KMS-11 (cell line): Measurements from ENCODE around the gene DHX34.

Experiments
- H2AFZ ChIP-seq: fragments of 200-600 bp; sonication (generic); 2 replicates; pipeline ENCODE4 v1.6.1; 2016; ENCODE audit warnings: antibody characterized with exemption, mixed run types, low read depth
- H3K27ac ChIP-seq: fragments of 200-600 bp; sonication (generic); 2 replicates; pipeline ENCODE4 v1.6.1; 2016; ENCODE audit warnings: mild to moderate bottlenecking, mixed run types
- H3K27me3 ChIP-seq: fragments of 200-600 bp; sonication (generic); 2 replicates; pipeline ENCODE4 v1.6.1; 2017; ENCODE audit warnings: mild to moderate bottlenecking, low read depth, mixed run types, moderate library complexity; ENCODE audit not compliant: insufficient read depth
- H3K36me3 ChIP-seq: fragments of 200-600 bp; sonication (generic); 2 replicates; pipeline ENCODE4 v1.6.1; 2017; ENCODE audit warnings: mild to moderate bottlenecking, mixed run types; ENCODE audit not compliant: insufficient read depth
- H3K4me1 ChIP-seq: fragments of 200-600 bp; sonication (generic); 2 replicates; pipeline ENCODE4 v1.6.1; 2016; ENCODE audit warnings: mild to moderate bottlenecking, low read depth, mixed run types; ENCODE audit not compliant: poor library complexity, severe bottlenecking
- H3K4me2 ChIP-seq: fragments of 200-600 bp; sonication (generic); 2 replicates; pipeline ENCODE4 v1.7.0; 2016; ENCODE audit warnings: mild to moderate bottlenecking, mixed run types
- H3K4me3 ChIP-seq: fragments of 200-600 bp; sonication (generic); IDR thresholded peaks from 2 replicates; pipeline ENCODE4 v1.6.1; 2017; ENCODE audit warnings: low read depth, low read length, mixed read lengths; ENCODE audit not compliant: insufficient read depth
- H3K79me2 ChIP-seq: fragments of 200-600 bp; sonication (generic); 2 replicates; pipeline ENCODE4 v1.6.1; 2016; ENCODE audit warnings: low read depth, mixed run types; ENCODE audit not compliant: insufficient read depth
- H3K9ac ChIP-seq: fragments of 200-600 bp; sonication (generic); 2 replicates; pipeline ENCODE4 v1.6.1; 2016; ENCODE audit warnings: mild to moderate bottlenecking, mixed run types
- H4K20me1 ChIP-seq: fragments of 200-600 bp; sonication (generic); 2 replicates; pipeline ENCODE4 v1.6.1; 2016; ENCODE audit warnings: mild to moderate bottlenecking, mixed run types; ENCODE audit not compliant: insufficient read depth
- CTCF ChIP-seq: fragments of 200-600 bp; sonication (generic); conservative IDR thresholded peaks from 2 replicates; pipeline ENCODE4 v1.6.1; 2017; ENCODE audit warnings: low read depth, mild to moderate bottlenecking, antibody characterized with exemption, low read length, moderate library complexity, mixed read lengths

Gene DHX34

GRCh38 chr19:47305309-47305751, 43.8 kb upstream of the DHX34 start:
- Histone ChIP-seq H3K4me3 (no peak overlapping the region), H3K27me3 (peaks cover 38% of the 10 kb centered on the region), H3K9ac (no peak overlapping the region), H4K20me1 (no peaks in the 10 kb centered on the region), H3K36me3 (no peaks in the 10 kb centered on the region), H3K4me2 (0 out of 2 replicates have a peak overlapping the region, but pooled peaks have one; percentile 6), H3K27ac (no peak overlapping the region), H3K4me1 (peaks cover 21% of the 10 kb centered on the region), H2AFZ (no peak overlapping the region), H3K79me2 (no peaks in the 10 kb centered on the region)
- peak; percentile 99 for TF ChIP-seq CTCF

GRCh38 chr19:47306303-47306702, 42.8 kb upstream of the DHX34 start:
- H3K4me2 ChIP-seq: no peak overlapping the region
- no peak for TF ChIP-seq CTCF
- no peak overlapping the region for H3K4me3 ChIP-seq
- H2AFZ ChIP-seq: no peak overlapping the region
- H4K20me1 ChIP-seq: no peaks in the 10 kb centered on the region
- H3K9ac ChIP-seq: no peak overlapping the region
- H3K27me3 ChIP-seq: peaks cover 48% of the 10 kb centered on the region
- no peaks in the 10 kb centered on the region for H3K36me3 ChIP-seq
- no peaks in the 10 kb centered on the region for H3K79me2 ChIP-seq
- H3K27ac ChIP-seq: no peak overlapping the region
- H3K4me1 ChIP-seq: peaks cover 17% of the 10 kb centered on the region

GRCh38 chr19:47309038-47309437, 40.1 kb upstream of the DHX34 start:
- Histone ChIP-seq H3K27me3 (peaks cover 65% of the 10 kb centered on the region), H3K4me1 (peaks cover 11% of the 10 kb centered on the region), H3K4me2 (no peak overlapping the region), H3K79me2 (no peaks in the 10 kb centered on the region), H3K36me3 (no peaks in the 10 kb centered on the region), H3K4me3 (no peak overlapping the region), H3K9ac (no peak overlapping the region), H2AFZ (no peak overlapping the region), H4K20me1 (no peaks in the 10 kb centered on the region), H3K27ac (no peak overlapping the region)
- TF ChIP-seq CTCF: no peak

- peaks cover 69% of the 10 kb centered on the region for H3K27me3 ChIP-seq
- no peak within 1 kb of the TSS for H3K4me2 ChIP-seq
- no peak within 1 kb of the TSS for H3K27ac ChIP-seq
- H3K4me3 ChIP-seq: no peak within 1 kb of the TSS
- no peak for TF ChIP-seq CTCF
- H3K4me1 ChIP-seq: peaks cover 11% of the 10 kb centered on the region
- H3K36me3 ChIP-seq: no peaks in the 10 kb centered on the region
- H3K9ac ChIP-seq: no peak within 1 kb of the TSS
- H3K79me2 ChIP-seq: no peaks in the 10 kb centered on the region
- no peaks in the 10 kb centered on the region for H4K20me1 ChIP-seq
- H2AFZ ChIP-seq: no peak within 1 kb of the TSS
Observed at GRCh38 chr19:47309608-47310007, 39.5 kb upstream of the DHX34 start, which contains the start of gene C5AR1. Gene C5AR1, plus strand, starts transcription at chr19:47309861. Its CDS starts 35 bp downstream, at chr19:47309896.
